Measurements from ENCODE around the gene TP53BP2. TPM values are rescaled to one million over a fixed set of nuclear protein-coding genes. Genes with fewer than 3 reads are reported as not detected.

TP53BP2 gene
- total and polyA plus RNA-seq, 10 of the 15 experiments (the other 5 are each of a cell fraction or from before 2014, with no cell fraction given), result 1.6 to 13.7 (median 5.6) TPM

GRCh38 chr1:223748773-223749733 lies 96.7 kb downstream of the TP53BP2 start (continued):
- TF ChIP-seq PBX3 (IDR thresholded peaks at IDR 0.05; ENCODE audit: insufficient replicate concordance, low read depth, low read length) (no peak), MAX (IDR thresholded peaks at IDR 0.05; ENCODE audit: low read depth, low read length) (no peak), MEF2A (IDR thresholded peaks at IDR 0.05; ENCODE audit: insufficient read depth, low read depth, low read length) (no peak), YY1 (IDR thresholded peaks at IDR 0.05; ENCODE audit: low read depth, low read length) (peak; percentile 81; the same call in 1 of the 2 replicates), LARP7 (IDR thresholded peaks at IDR 0.05) (peak; percentile 42; the same call in 1 of the 2 replicates), DPF2 (IDR thresholded peaks at IDR 0.05) (0 out of 2 replicates have a peak, but pooled peaks have one; percentile 30), EED (IDR thresholded peaks at IDR 0.05; ENCODE audit: low read depth) (no peak)

GRCh38 chr1:223748405-223748772 lies 97.4 kb downstream of the TP53BP2 start:
- H2AFZ ChIP-seq (ENCODE audit: control insufficient read depth, low read depth, low read length), result no peak overlapping the region
- WGBS (ENCODE audit: insufficient coverage, insufficient replicate concordance, low lambda C conversion rate, missing lambda C conversion rate), result 7% methylated on average over 18 of the region's 18 CpGs
- no peak overlapping the region for H3K9ac ChIP-seq (ENCODE audit: control insufficient read depth, insufficient read depth, low read length)
- H3K27ac ChIP-seq (ENCODE audit: control insufficient read depth, insufficient read depth), result no peak overlapping the region
- H3K4me2 ChIP-seq (ENCODE audit: control insufficient read depth, insufficient read depth), result peak overlapping the region; percentile 97
- intact Hi-C loops (cut with micrococcal nuclease; ENCODE audit: unreplicated experiment) (no loop called here), in situ Hi-C loops (cut with MboI) (no loop called here)
- no peaks in the 10 kb centered on the region for H3K9me3 ChIP-seq (replicated peaks; ENCODE audit: control insufficient read depth, insufficient read depth, low read length)
- FAIRE-seq, result no peak
- DNase-seq (ENCODE audit: low read depth, low spot score), result no peak
- CTCF ChIA-PET, result interaction anchor here (0.9 to 6.0 kb wide), 14 partner anchors 9 to 716 kb away, joined by 3 to 69 read pairs (median 8); partner anchors contain the start of gene CAPN2
- peaks cover 6% of the 10 kb centered on the region for H3K4me1 ChIP-seq (ENCODE audit: control insufficient read depth, insufficient read depth, low read length)
- peak; percentile 73 for ATAC-seq
- no peaks in the 10 kb centered on the region; a peak in 2 of 4 replicates for H3K36me3 ChIP-seq (ENCODE audit: control insufficient read depth in 2 of 2, insufficient read depth in 2 of 2, low read length in 1 of 2)
- no peaks in the 10 kb centered on the region for H4K20me1 ChIP-seq (ENCODE audit: control insufficient read depth, insufficient read depth)
- SMC1A ChIA-PET (ENCODE audit: uncharacterized antibody, unreplicated experiment), result interaction anchor here (1.2 to 2.5 kb wide), 4 partner anchors 17 to 134 kb away, joined by 3 to 24 read pairs (median 6); no protein-coding TSS in a partner anchor
- no peaks in the 10 kb centered on the region for H3K27me3 ChIP-seq (replicated peaks in 1 of 2; ENCODE audit: control insufficient read depth in 2 of 2, insufficient read depth in 2 of 2, low read length in 1 of 2)
- H3K4me3 ChIP-seq, result no peak overlapping the region; the same call in 1 of the 2 replicates
- H3K79me2 ChIP-seq (ENCODE audit: control insufficient read depth, insufficient read depth, low read length), result no peaks in the 10 kb centered on the region
- BruUV-seq (replicated peaks), result no TSS peak
- RAD21 ChIA-PET (ENCODE audit: unreplicated experiment), result interaction anchor here (1.3 to 1.9 kb wide), 4 partner anchors 24 to 303 kb away, joined by 4 to 24 read pairs (median 6); partner anchors contain the start of gene CAPN2
- POLR2A ChIA-PET, result no interaction called here
- TF ChIP-seq USF1 (IDR thresholded peaks at IDR 0.05; ENCODE audit: borderline replicate concordance, extremely low read length, insufficient read depth, low read depth, low read length) (no peak), CUX1 (IDR thresholded peaks at IDR 0.05; ENCODE audit: insufficient replicate concordance, low read depth, low read length) (no peak), SP1 (IDR thresholded peaks at IDR 0.05; ENCODE audit: low read depth, low read length) (no peak), NFIC (IDR thresholded peaks at IDR 0.05; ENCODE audit: low read depth, low read length) (no peak), CHD1 (IDR thresholded peaks at IDR 0.05; ENCODE audit: low read depth, low read length) (no peak), CREB1 (IDR thresholded peaks at IDR 0.05; ENCODE audit: low read depth) (no peak), KDM1A (IDR thresholded peaks at IDR 0.05; ENCODE audit: borderline replicate concordance) (no peak)

Data from GM12878 (cell line).